NCI-H1092 (cell line): ENCODE results near the gene HAPLN3.

Experiments
- DNase-seq: peaks from one replicate; lab custom pipeline; 2025; lab: John Stamatoyannopoulos, UW

The HAPLN3 gene

DNA sequence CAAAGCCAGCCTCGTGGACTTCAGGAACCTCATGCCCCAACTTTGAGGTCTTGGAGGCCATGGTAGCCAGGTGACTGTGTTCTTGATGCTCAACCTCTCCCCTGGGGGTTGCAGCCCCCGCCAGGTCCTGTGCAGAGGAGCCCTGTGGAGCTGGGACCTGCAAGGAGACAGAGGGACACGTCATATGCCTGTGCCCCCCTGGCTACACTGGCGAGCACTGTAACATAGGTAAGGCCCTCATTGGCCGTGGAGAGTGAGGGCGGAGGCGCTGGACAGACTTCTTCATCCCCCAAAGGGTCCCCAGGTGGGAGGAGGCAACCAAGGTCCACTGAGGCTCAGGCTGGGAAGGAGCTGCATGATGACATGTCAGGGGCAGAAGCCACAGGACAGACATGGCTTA is 35.1 kb downstream of the HAPLN3 start:
- no peak for DNase-seq

DNA sequence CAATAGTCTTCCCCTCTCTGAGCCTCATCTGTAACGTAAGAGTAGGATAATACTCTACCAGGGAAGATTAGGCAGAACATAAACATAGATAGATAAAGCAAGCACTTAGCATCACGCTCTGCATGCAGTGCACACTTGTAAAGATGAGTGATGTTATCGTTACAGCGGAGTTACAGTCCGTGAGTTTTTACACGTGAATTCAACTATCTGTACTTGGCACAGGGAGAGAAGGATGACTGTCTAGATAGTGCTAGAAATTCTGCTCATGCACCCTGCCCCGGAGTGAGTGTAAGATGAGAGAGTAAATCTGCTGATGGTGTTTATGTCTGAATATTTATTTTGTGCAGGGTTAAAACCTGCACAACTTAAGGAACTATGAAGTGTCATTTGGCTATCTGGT is 35.8 kb downstream of the HAPLN3 start:
- DNase-seq: no peak

DNA sequence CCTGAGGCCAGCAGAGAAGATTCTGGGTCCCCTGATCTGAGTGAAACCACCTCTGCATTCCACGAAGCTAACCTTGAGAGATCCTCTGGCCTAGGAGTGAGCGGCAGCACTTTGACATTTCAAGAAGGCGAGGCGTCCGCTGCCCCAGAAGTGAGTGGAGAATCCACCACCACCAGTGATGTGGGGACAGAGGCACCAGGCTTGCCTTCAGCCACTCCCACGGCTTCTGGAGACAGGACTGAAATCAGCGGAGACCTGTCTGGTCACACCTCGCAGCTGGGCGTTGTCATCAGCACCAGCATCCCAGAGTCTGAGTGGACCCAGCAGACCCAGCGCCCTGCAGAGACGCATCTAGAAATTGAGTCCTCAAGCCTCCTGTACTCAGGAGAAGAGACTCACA is 36.4 kb downstream of the HAPLN3 start:
- DNase-seq: no peak

DNA sequence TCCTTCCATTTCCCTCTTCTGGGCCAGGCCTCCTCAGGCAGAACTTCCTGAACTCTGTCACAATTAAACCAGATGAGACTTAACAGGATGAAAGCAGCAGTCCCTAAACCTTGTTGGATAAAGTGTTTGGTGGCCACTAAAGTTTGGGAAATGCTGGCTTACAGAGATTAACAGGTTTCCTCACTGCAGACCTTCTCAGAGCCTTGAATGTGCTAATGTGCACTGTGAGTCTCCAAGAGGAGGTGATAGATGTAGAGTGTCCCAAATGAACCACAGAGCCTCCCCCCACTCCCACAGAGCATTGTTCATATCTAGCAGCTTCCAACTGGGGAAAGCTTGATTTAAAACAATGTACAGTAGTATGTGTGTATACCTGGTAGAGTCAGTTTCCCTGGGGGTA is 42.9 kb downstream of the HAPLN3 start:
- no peak for DNase-seq

- no peak for DNase-seq
These were observed 45.8 kb downstream of the HAPLN3 start for GRCh38 chr15:88849376-88850072.

DNA sequence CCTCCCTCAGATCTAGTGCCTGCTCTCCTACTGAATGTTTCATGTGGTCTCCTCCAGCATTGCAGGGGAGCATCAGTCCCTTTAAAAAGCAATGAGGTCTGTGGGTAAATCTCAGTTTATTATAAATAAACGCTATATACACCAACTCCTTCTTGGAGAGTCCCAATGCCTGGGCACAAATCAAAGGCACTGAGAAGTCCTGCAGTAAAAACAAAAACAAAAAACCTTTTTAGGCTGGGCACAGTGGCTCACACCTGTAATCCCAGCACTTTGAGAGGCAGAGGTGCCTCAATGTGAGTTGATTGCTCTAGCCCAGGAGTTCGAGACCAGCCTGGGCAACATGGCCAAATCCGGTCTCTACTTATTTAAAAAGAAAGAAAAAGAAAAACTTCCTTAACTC is 47.1 kb downstream of the HAPLN3 start:
- DNase-seq: no peak

DNA sequence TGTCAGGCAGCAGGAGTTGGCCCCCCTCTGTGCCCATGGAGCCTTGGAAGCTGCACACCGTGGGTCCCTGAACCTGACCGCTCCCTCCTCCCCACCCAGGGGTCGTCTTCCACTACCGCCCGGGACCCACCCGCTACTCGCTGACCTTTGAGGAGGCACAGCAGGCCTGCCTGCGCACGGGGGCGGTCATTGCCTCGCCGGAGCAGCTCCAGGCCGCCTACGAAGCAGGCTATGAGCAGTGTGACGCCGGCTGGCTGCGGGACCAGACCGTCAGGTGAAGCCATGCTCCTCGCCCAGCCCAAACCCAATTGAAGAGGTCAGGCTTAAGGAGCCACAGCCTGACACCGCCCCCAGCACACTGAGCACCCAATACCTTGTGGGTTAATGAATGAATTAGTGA is 48.2 kb downstream of the HAPLN3 start:
- DNase-seq: no peak

DNA sequence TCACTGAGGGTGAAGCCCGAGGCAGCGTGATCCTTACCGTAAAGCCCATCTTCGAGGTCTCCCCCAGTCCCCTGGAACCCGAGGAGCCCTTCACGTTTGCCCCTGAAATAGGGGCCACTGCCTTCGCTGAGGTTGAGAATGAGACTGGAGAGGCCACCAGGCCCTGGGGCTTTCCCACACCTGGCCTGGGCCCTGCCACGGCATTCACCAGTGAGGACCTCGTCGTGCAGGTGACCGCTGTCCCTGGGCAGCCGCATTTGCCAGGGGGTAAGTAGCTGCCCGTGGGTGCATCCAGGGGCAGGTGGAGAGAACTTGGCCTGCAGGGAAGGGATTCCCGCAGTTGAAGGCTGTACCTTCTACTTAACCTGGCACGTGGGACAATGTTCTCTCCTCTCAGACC is 49.7 kb downstream of the HAPLN3 start:
- DNase-seq: no peak

GRCh38 chr15:88844749-88845386 is 50.5 kb downstream of the HAPLN3 start:
- DNase-seq: no peak

GRCh38 chr15:88843334-88843733 is 52.0 kb downstream of the HAPLN3 start:
- DNase-seq: no peak

- no peak for DNase-seq
These were observed 53.2 kb downstream of the HAPLN3 start for GRCh38 chr15:88842156-88842555.

GRCh38 chr15:88841236-88841635 is 54.1 kb downstream of the HAPLN3 start:
- DNase-seq: no peak

DNA sequence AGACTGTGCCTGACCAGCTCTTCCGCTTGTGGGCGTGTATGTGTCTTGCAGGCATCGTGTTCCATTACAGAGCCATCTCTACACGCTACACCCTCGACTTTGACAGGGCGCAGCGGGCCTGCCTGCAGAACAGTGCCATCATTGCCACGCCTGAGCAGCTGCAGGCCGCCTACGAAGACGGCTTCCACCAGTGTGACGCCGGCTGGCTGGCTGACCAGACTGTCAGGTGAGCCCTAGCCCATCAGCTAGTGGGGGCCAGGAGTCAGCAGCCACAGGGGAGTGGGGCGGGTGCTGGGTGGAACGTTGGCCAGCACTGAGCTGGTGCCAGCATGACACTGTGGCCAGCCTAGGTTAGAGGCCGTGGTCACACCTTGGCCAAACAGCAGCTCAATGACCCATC is 55.4 kb downstream of the HAPLN3 start:
- DNase-seq: no peak

DNA sequence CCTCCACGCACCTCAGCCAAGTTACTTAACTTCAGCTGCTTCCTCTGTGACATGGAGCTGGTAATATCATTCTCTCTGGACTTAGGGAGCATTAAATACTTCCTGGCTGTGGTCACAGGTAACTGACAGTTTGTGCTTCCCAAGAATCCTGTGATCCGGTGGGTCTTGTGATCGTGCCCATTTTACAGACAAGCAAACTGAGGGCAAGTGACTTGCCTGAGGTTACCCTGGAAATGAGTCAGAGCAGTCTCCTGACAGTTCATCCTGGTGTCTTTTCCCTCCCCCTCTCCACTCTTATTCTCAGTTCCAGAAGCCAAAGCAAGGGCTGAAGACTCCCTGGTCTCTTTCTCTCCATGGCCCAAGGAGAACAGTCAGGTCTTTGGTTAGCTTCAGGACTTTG is 56.2 kb downstream of the HAPLN3 start:
- no peak for DNase-seq

DNA sequence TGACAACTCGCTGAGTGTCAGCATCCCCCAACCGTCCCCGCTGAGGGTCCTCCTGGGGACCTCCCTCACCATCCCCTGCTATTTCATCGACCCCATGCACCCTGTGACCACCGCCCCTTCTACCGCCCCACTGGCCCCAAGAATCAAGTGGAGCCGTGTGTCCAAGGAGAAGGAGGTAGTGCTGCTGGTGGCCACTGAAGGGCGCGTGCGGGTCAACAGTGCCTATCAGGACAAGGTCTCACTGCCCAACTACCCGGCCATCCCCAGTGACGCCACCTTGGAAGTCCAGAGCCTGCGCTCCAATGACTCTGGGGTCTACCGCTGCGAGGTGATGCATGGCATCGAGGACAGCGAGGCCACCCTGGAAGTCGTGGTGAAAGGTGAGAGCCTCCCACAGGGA is 56.7 kb downstream of the HAPLN3 start:
- DNase-seq: no peak

GRCh38 chr15:88835646-88836045 is 59.7 kb downstream of the HAPLN3 start:
- no peak for DNase-seq

DNA sequence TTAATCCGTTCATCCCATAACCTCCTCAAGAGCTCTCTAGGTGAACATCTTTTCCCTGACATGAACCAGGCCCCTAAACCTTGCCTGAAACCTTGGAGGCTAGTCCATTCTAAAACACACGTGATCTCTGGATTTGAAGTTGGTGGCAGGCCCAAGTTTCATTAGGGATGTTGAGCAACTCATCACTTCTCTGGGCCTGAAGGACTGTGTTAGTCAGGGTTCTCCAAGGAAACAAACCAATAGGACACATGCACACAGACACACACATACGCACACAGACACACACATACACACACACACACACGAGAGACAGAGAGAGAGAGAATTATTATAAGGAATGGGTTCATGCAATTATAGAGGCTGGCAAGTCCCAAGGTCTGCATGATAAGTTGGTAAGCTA is 60.2 kb downstream of the HAPLN3 start:
- no peak for DNase-seq

- DNase-seq: no peak
These were observed 61.0 kb downstream of the HAPLN3 start for GRCh38 chr15:88834211-88834812.

DNA sequence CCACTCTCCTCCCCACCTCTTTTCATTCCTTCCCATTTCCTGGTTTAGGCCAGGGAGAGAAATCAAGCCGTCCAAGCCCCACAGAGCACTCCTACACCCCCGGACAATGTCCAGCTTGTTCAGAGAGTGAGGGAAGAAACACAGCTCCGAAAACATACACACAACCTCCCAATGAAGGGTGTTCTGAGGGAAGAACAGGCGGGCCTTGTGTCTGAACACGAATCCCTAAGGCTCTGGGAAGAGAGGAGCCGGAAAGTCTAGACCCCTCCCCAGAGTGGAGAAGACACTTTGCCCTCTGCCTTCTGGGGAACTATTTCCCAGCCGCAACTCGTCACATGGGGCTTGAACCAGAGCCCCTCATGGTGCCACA is 61.6 kb downstream of the HAPLN3 start:
- no peak for DNase-seq

- no peak for DNase-seq
These were observed 62.3 kb downstream of the HAPLN3 start for GRCh38 chr15:88832820-88833730.

GRCh38 chr15:88830016-88830415 is 65.3 kb downstream of the HAPLN3 start:
- DNase-seq: no peak

DNA sequence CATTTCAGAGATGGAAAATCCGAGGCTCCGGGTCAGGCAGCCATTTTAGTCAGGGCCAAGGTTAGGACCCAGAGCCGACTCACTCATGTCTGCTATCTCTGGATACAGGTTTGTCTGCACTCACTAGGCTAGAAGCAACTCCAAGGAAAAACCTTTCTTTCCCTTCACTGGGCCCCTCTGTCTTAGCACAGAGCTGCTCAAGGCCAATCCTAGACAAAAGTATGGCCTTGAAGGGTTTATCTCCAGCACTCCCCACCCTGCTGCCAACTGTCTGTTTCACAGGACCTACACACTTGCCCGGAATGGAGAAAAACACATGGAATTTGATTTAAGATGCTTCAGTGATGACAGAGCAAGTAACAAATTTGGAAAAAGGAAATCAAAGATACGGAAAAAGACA is 66.6 kb downstream of the HAPLN3 start:
- no peak for DNase-seq
